GM12864 (cell line): ENCODE data around the gene CACNA2D3.

Experiments used
- DNase-seq: peaks from one replicate; pipeline ENCODE4 v3.0.0-alpha.2; 2011; ENCODE audit warnings: low read depth
- H3K4me3 ChIP-seq: 2 replicates; pipeline ENCODE4 v1.5.1; 2011; ENCODE audit warnings: mild to moderate bottlenecking, low read depth, low read length, control low read depth
- TF ChIP-seq, protein P1 (sequence below): IDR thresholded peaks from 2 replicates; pipeline ENCODE4 v1.5.1; 2011; ENCODE audit warnings: low read depth, mild to moderate bottlenecking, moderate library complexity, low read length, control low read depth, inconsistent platforms; ENCODE audit errors: missing control alignments

CACNA2D3 gene

DNA sequence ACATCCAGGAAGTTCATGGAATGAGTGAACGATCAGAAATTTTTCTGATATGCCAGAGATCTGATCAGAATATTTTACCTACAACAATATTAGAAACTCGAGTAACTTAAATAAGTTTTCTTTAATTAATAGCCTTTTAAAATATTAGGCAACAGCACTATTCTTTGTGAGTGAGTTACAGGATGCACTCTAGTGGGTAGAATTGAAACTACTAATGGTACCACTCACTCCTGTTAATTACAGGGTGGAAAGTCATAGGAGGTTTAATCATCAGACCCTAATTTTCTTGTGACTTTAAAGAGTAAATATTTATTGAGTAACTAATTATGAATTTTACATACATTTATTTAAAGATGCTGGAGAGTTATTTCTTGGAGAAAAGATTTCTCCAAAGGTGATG, 217.3 kb downstream of the CACNA2D3 start:
- DNase-seq: no peak
- TF ChIP-seq, protein P1, sequence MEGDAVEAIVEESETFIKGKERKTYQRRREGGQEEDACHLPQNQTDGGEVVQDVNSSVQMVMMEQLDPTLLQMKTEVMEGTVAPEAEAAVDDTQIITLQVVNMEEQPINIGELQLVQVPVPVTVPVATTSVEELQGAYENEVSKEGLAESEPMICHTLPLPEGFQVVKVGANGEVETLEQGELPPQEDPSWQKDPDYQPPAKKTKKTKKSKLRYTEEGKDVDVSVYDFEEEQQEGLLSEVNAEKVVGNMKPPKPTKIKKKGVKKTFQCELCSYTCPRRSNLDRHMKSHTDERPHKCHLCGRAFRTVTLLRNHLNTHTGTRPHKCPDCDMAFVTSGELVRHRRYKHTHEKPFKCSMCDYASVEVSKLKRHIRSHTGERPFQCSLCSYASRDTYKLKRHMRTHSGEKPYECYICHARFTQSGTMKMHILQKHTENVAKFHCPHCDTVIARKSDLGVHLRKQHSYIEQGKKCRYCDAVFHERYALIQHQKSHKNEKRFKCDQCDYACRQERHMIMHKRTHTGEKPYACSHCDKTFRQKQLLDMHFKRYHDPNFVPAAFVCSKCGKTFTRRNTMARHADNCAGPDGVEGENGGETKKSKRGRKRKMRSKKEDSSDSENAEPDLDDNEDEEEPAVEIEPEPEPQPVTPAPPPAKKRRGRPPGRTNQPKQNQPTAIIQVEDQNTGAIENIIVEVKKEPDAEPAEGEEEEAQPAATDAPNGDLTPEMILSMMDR: no peak
- H3K4me3 ChIP-seq: no peak overlapping the region

DNA sequence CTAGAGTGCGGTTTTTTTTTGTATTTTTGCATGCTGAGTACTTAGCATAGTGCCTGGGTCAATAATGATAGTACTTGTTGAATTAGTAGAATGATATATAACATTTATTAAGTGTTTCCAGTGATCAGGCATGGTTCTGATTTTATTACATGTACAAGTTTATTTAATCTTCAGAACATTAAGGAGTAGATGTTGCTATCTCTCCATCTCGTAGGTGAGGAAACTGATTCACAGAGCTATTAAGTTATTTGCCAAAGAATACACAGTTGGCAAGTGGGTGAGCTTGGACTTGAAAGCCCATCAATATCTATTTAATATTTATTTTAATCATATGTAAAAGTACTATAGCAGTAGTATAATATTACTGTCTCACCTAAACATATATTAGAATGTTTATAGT, 219.5 kb downstream of the CACNA2D3 start:
- no peak overlapping the region for H3K4me3 ChIP-seq
- TF ChIP-seq, protein P1: no peak
- DNase-seq: no peak

DNA sequence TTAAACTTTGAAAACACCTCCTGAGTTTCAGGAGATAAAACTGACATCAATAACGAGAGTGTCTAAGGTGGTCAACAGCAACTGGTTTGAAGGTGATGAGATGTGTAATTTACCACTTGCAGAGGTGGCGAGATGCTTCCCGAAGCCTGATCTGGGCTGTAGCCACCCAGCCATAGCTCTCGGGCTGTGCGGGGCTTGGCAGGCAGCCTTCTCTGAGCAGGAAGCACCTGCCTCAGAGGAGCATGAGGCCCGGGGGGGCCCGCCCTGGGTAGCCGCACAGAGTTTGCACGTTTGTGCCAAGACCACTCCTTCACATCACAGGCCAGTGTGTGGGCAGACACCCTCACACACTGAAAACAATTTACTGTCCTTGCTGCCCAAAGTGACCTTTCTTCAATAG, 220.3 kb downstream of the CACNA2D3 start:
- no peak overlapping the region for H3K4me3 ChIP-seq
- TF ChIP-seq, protein P1: no peak
- no peak for DNase-seq

DNA sequence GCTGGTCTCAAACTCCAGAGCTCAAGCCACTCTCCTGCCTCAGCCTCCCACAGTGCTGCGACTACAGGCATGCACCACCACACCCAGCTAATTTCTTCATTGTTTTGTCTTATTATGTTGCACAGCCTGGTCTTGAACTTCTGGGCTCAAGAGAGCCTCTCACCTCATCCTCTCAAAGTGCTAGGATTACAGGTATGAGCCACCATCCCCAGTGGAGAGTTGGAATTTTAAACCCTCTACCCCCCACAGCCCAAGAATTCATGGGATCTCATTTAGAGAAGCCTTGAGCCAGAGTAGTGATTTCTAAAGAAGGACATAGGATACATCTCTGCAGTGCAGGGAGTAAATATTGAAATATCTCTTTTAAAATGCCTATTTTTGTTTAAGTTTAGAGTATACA, 221.1 kb downstream of the CACNA2D3 start:
- no peak for DNase-seq
- TF ChIP-seq, protein P1: no peak
- H3K4me3 ChIP-seq: no peak overlapping the region

DNA sequence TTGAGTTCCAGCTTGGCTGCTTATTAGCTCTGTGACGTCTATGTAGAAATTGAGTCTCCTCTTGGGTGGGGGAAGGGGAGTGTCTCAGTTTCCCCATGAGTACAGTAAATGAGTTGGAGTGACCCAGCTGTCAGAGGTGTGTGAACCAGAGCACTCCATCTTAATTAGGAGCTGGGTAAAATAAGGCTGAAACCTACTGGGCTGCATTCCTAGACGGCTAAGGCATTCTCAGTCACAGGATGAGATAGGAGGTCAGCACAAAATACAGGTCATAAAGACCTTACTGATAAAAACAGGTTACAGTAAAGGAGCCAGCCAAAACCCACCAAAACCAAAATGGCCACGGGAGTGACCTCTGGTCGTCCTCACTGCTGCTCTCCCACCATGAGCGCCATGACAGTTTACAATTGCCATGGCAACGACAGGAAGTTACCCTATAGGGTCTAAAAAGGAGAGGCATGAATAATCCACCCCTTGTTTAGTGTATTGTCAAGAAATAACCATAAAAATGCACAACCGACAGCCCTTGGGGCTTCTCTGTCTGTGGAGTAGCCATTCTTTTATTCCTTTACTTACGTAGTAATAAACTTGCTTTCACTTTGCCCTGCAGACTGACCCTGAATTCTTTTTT, 222.4 kb downstream of the CACNA2D3 start:
- no peak for DNase-seq
- TF ChIP-seq, protein P1: no peak
- H3K4me3 ChIP-seq: no peak overlapping the region

DNA sequence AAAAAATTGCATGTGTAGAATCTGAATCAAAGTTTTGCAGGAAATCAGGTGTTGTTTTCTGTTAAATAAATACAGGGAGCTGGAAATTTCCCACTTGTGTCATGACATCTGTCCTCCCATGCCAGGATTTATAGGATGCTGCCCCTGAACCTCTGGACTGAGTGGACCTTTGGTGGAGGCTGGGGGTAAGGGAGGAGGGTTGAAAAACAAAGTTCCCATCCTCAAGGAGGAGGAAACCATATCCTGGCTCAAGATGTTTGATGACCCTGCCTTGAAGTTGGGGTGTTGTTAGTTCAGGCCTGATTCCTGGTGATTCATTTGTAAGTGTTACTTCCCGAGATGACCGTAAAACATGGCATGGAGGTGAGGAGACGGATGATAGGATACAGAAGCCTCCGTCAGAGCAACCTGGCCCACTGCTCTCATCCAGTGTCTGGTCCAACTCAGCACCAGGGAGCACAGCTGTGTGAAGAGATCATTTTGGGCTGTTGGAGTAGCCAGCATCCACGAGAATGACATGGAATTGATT, 223.6 kb downstream of the CACNA2D3 start:
- H3K4me3 ChIP-seq: no peak overlapping the region
- TF ChIP-seq, protein P1: no peak
- DNase-seq: no peak

DNA sequence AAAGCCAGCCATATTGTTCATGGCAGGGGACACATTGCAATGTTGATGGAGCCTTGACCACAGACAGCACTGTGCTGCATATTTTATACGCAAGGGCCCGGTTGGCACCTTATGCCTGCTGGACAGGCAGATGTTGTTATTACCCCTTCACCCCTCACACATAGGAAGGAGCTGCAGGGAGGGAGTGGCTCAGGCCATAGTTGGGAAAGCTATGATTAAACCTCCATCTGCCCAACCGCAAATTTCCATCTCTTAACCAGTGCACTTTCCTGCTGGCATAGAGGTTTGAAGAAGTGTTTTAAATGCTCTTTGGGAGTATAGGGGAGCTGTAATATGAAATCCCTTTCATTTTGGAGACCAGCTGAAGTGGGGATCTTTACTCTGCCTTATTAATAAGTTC, 224.7 kb downstream of the CACNA2D3 start:
- no peak for DNase-seq
- H3K4me3 ChIP-seq: no peak overlapping the region
- TF ChIP-seq, protein P1: no peak
